Uterus (tissue), 2 donors: ENCODE data around the gene C1QTNF5.
"Not testable (repeated sequence)": the region's sequence is repeated elsewhere in the genome, so short reads cannot be mapped to it uniquely, and the experiment has no call there.

Experiments used
- CTCF ChIP-seq, 4 experiments: fragments of 200-600 bp in 2 of 4; fragments of 450-650 bp in 2 of 4; sonication (generic) in 2 of 4; IDR thresholded peaks; one replicate each; pipeline ENCODE4 v1.5.1; 2016 to 2019; ENCODE audit warnings: antibody characterized with exemption in 4 of 4, mild to moderate bottlenecking in 2 of 4, moderate library complexity in 1 of 4
- POLR2A ChIP-seq, 2 donors: fragments of 450-650 bp; IDR thresholded peaks; one replicate each; pipeline ENCODE4 v1.6.1; 2016; ENCODE audit warnings: antibody characterized with exemption in 2 of 2, mild to moderate bottlenecking in 1 of 2, moderate library complexity in 1 of 2

- TF ChIP-seq CTCF, POLR2A (IDR thresholded peaks at IDR 0.05): not testable (repeated sequence)
These were observed 41.8 kb upstream of the C1QTNF5 start for GRCh38 chr11:119382513-119382912.
